Tibial artery (tissue), 4 donors: Measurements from ENCODE around the gene DCAF5.

ENCODE experiments used
- DNase-seq, 2 donors: peaks; one replicate each; pipeline ENCODE4 v3.0.0-alpha.2; 2019
- H3K27ac ChIP-seq, 2 donors: fragments of 200-600 bp; sonication (generic) in 1 of 2; 1 replicate in 1 of 2; 2 replicates in 1 of 2; pipeline ENCODE4 v1.5.1; 2018 to 2019; ENCODE audit warnings: mild to moderate bottlenecking in 1 of 2
- H3K27me3 ChIP-seq, 2 donors: fragments of 200-600 bp; sonication (generic) in 1 of 2; one replicate each; pipeline versions ENCODE4 v1.5.1 to v1.6.0; 2016 to 2019
- H3K36me3 ChIP-seq, 3 donors: fragments of 200-600 bp; sonication (generic) in 2 of 3; one replicate each; pipeline ENCODE4 v1.5.1; 2016 to 2019; ENCODE audit warnings: mild to moderate bottlenecking in 2 of 3
- H3K4me1 ChIP-seq, 4 donors: fragments of 200-600 bp; sonication (generic) in 2 of 4; 1 replicate in 3 of 4; 2 replicates in 1 of 4; pipeline ENCODE4 v1.5.1; 2016 to 2019
- H3K4me3 ChIP-seq, 2 donors: fragments of 200-600 bp; sonication (generic) in 1 of 2; 1 replicate in 1 of 2; 2 replicates in 1 of 2; pipeline ENCODE4 v1.5.1; 2018 to 2019; ENCODE audit warnings: mild to moderate bottlenecking in 2 of 2
- H3K9me3 ChIP-seq, 3 donors: fragments of 200-600 bp; sonication (generic) in 1 of 3; one replicate each; pipeline ENCODE4 v1.5.1; 2016 to 2019
- intact Hi-C: fragments of 100-400 bp; cut with DNase I; formaldehyde crosslinking; loops from one replicate; pipeline ENCODE4 v1.15.0; 2023; ENCODE audit warnings: low total_unique reads
- TF ChIP-seq, protein P1 (sequence below), 2 experiments: fragments of 200-600 bp in 1 of 2; fragments of 450-650 bp in 1 of 2; IDR thresholded peaks; one replicate each; pipeline ENCODE4 v1.5.1; 2017 to 2019; ENCODE audit warnings: antibody characterized with exemption in 2 of 2, mild to moderate bottlenecking in 1 of 2, moderate library complexity in 1 of 2

The DCAF5 gene

GRCh38 chr14:69091006-69091405 is 61.9 kb downstream of the DCAF5 start:
- no peak for DNase-seq
- Histone ChIP-seq H3K27ac (peak overlapping the region; percentile 73 to 76), H3K36me3 (peaks cover 9 to 18% (median 14%) of the 10 kb centered on the region in 3 donors), H3K4me1 (peaks cover 0 to 49% (median 33%) of the 10 kb centered on the region in 4 donors), H3K9me3 (no peaks in the 10 kb centered on the region), H3K27me3 (no peaks in the 10 kb centered on the region), H3K4me3 (no peak overlapping the region)
- TF ChIP-seq, protein P1, sequence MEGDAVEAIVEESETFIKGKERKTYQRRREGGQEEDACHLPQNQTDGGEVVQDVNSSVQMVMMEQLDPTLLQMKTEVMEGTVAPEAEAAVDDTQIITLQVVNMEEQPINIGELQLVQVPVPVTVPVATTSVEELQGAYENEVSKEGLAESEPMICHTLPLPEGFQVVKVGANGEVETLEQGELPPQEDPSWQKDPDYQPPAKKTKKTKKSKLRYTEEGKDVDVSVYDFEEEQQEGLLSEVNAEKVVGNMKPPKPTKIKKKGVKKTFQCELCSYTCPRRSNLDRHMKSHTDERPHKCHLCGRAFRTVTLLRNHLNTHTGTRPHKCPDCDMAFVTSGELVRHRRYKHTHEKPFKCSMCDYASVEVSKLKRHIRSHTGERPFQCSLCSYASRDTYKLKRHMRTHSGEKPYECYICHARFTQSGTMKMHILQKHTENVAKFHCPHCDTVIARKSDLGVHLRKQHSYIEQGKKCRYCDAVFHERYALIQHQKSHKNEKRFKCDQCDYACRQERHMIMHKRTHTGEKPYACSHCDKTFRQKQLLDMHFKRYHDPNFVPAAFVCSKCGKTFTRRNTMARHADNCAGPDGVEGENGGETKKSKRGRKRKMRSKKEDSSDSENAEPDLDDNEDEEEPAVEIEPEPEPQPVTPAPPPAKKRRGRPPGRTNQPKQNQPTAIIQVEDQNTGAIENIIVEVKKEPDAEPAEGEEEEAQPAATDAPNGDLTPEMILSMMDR (IDR thresholded peaks at IDR 0.05) = no peak
- intact Hi-C loops = no loop called here

GRCh38 chr14:69090187-69090789 is 62.6 kb downstream of the DCAF5 start:
- intact Hi-C loops = no loop called here
- peaks cover 0 to 51% (median 34%) of the 10 kb centered on the region in 4 donors for H3K4me1 ChIP-seq
- TF ChIP-seq, protein P1 (IDR thresholded peaks at IDR 0.05) = peak; percentile 52 to 60

DNA sequence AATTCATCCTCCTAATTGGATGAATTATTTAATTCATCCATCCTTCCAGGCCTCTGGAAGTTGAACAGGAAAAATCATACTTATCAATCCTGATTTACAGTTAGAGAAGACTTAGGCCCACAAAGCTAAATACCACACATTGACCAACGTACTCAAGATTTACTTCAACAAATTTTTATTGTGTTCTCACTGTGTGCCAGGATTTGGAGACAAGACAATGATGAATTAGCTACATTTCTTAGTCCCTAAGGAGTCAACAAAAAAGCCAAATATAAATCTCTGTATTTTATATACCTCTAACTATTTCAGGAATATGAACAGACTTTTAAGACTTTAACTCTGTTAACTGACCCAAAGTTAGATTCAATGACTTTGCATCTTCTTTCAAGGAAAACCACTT is 63.9 kb downstream of the DCAF5 start:
- TF ChIP-seq, protein P1 (IDR thresholded peaks at IDR 0.05) = no peak
- Histone ChIP-seq H3K27me3 (no peaks in the 10 kb centered on the region), H3K4me1 (peaks cover 0 to 43% (median 30%) of the 10 kb centered on the region in 4 donors), H3K4me3 (no peak overlapping the region), H3K27ac (peak overlapping the region; percentile 73 to 76), H3K36me3 (peaks cover 12 to 21% (median 20%) of the 10 kb centered on the region in 3 donors), H3K9me3 (no peaks in the 10 kb centered on the region)
- DNase-seq = no peak
- intact Hi-C loops = no loop called here

More at GRCh38 chr14:69090187-69090789, 62.6 kb downstream of the DCAF5 start:
- peaks cover 9 to 18% (median 14%) of the 10 kb centered on the region in 3 donors for H3K36me3 ChIP-seq
- DNase-seq = no peak
- H3K4me3 ChIP-seq = no peak overlapping the region
- H3K9me3 ChIP-seq = no peaks in the 10 kb centered on the region
- H3K27ac ChIP-seq = peak overlapping the region; percentile 73 to 76
- H3K27me3 ChIP-seq = no peaks in the 10 kb centered on the region

GRCh38 chr14:69088586-69088985 is 64.3 kb downstream of the DCAF5 start:
- Histone ChIP-seq H3K9me3 (no peaks in the 10 kb centered on the region), H3K27ac (peak overlapping the region; percentile 73 to 76), H3K4me1 (peaks cover 0 to 38% (median 26%) of the 10 kb centered on the region in 4 donors), H3K27me3 (no peaks in the 10 kb centered on the region), H3K4me3 (no peak overlapping the region), H3K36me3 (peaks cover 15 to 26% (median 22%) of the 10 kb centered on the region in 3 donors)
- TF ChIP-seq, protein P1 (IDR thresholded peaks at IDR 0.05) = no peak
- intact Hi-C loops = no loop called here
- DNase-seq = no peak

DNA sequence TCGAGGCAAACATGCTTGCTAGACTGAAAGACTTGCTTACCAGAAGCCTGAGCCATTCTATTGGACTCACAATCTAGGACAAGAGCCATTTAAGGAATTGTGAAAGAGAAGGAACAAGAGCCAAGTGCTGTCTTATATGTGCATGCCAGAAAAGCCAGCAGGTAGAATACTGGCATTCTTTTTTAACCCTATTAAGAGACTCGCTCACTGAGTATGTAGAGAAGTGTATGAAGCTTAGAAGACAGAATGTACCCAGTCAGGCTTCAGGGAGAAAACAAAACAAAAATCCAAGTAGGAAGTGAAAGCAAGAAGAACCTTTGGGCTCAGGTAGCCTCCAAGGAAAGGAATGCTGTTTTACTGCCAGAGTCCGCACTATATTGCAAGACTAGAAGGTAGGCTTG is 65.9 kb downstream of the DCAF5 start:
- Histone ChIP-seq H3K4me1 (peaks cover 0 to 35% (median 20%) of the 10 kb centered on the region in 4 donors), H3K27me3 (no peaks in the 10 kb centered on the region), H3K36me3 (peaks cover 15 to 29% (median 21%) of the 10 kb centered on the region in 3 donors), H3K9me3 (no peaks in the 10 kb centered on the region), H3K4me3 (no peak overlapping the region), H3K27ac (peak overlapping the region; percentile 73 to 76)
- TF ChIP-seq, protein P1 (IDR thresholded peaks at IDR 0.05) = no peak
- no peak for DNase-seq
- intact Hi-C loops = no loop called here
